ENCODE results near the gene FUT6.

DNA sequence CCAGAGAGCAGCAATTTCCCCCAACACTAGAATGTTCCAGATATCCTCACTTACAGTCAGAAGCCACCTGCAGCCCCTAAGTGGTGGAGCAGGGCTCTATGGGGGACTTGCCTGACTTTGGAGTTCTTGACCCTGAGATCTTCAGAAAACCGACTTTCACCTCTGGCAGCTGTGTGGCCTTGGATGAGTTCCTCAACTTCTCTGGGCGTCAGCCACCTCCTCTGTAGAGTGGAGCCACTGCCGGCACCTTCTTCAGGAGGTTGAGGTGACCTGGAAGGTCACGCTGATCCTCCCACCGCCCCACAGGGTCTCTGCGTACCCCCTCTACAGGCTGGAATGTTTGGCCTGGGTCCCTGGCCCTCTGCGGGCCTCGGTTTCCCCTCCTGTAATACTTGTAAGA lies 37.9 kb upstream of the FUT6 start:
- TF ChIP-seq POLR2A (IDR thresholded peaks at IDR 0.05; ENCODE audit: low read length), result no peak
- no peak for TF ChIP-seq GATA1 (IDR thresholded peaks at IDR 0.05; ENCODE audit: low read depth, low read length)
